Neural progenitor cell (in vitro differentiated cells): ENCODE data around the gene BMP2. TPM values are rescaled to one million over a fixed set of nuclear protein-coding genes. Genes with fewer than 3 reads are reported as not detected.

Experiments used
- DNase-seq: peaks from one replicate; pipeline ENCODE4 v3.0.0-alpha.2; 2016; ENCODE audit warnings: low spot score
- H2AFZ ChIP-seq: fragments of 200-600 bp; sonication (generic); replicated peaks from 2 replicates; pipeline ENCODE4 v1.6.1; 2016; ENCODE audit warnings: antibody characterized with exemption
- H3F3A ChIP-seq: fragments of 200-600 bp; sonication (generic); 2 replicates; pipeline ENCODE4 v1.6.1; 2016; ENCODE audit warnings: antibody characterized with exemption, low read depth
- H3K27ac ChIP-seq: fragments of 200-600 bp; sonication (generic); 2 replicates; pipeline ENCODE4 v1.5.1; 2016; ENCODE audit warnings: mild to moderate bottlenecking
- H3K27me3 ChIP-seq: fragments of 200-600 bp; sonication (generic); 2 replicates; pipeline ENCODE4 v1.6.1; 2016; ENCODE audit warnings: mild to moderate bottlenecking, moderate library complexity
- H3K36me3 ChIP-seq: fragments of 200-600 bp; sonication (generic); 2 replicates; pipeline ENCODE4 v1.5.1; 2016
- H3K4me1 ChIP-seq: fragments of 200-600 bp; sonication (generic); 2 replicates; pipeline ENCODE4 v1.6.1; 2016; ENCODE audit warnings: mixed run types
- H3K4me2 ChIP-seq: fragments of 200-600 bp; sonication (generic); 2 replicates; pipeline ENCODE4 v1.6.1; 2016
- H3K4me3 ChIP-seq: fragments of 200-600 bp; sonication (generic); 2 replicates; pipeline ENCODE4 v1.5.1; 2016
- H3K79me2 ChIP-seq: fragments of 200-600 bp; sonication (generic); 2 replicates; pipeline ENCODE4 v1.6.1; 2016; ENCODE audit warnings: low read depth
- H3K9ac ChIP-seq: fragments of 200-600 bp; sonication (generic); 2 replicates; pipeline ENCODE4 v1.6.1; 2016
- H3K9me3 ChIP-seq: fragments of 200-600 bp; sonication (generic); 2 replicates; pipeline ENCODE4 v1.5.1; 2016; ENCODE audit warnings: low read depth
- H4K20me1 ChIP-seq: fragments of 200-600 bp; sonication (generic); 2 replicates; pipeline ENCODE4 v1.6.1; 2016; ENCODE audit warnings: low read depth
- H3K27ac Mint-ChIP-seq: 3 replicates; pipeline ENCODE4 v1.8.0; 2021; ENCODE audit warnings: mixed read lengths
- H3K27me3 Mint-ChIP-seq: 2 replicates; pipeline ENCODE4 v1.8.0; 2022; ENCODE audit warnings: low read depth, mild to moderate bottlenecking, inconsistent platforms, moderate library complexity, mixed read lengths; ENCODE audit not compliant: insufficient read depth
- H3K36me3 Mint-ChIP-seq: 3 replicates; pipeline ENCODE4 v1.8.0; 2021; ENCODE audit warnings: mixed read lengths
- H3K4me1 Mint-ChIP-seq: 3 replicates; pipeline ENCODE4 v1.8.0; 2021; ENCODE audit warnings: mixed read lengths
- H3K4me3 Mint-ChIP-seq: 3 replicates; pipeline ENCODE4 v1.8.0; 2021; ENCODE audit warnings: mild to moderate bottlenecking, moderate library complexity, mixed read lengths
- H3K9me3 Mint-ChIP-seq: 3 replicates; pipeline ENCODE4 v1.8.0; 2020; ENCODE audit warnings: mixed read lengths
- CTCF ChIP-seq: fragments of 200-600 bp; sonication (generic); IDR thresholded peaks from 2 replicates; pipeline ENCODE4 v1.5.1; 2017; ENCODE audit warnings: antibody characterized with exemption, mild to moderate bottlenecking
- EZH2 ChIP-seq: fragments of 200-600 bp; sonication (generic); IDR thresholded peaks from 2 replicates; pipeline ENCODE4 v1.6.1; 2017; ENCODE audit warnings: antibody characterized with exemption, mild to moderate bottlenecking, moderate library complexity
- EZH2phosphoT487 ChIP-seq: fragments of 200-600 bp; sonication (generic); IDR thresholded peaks from 2 replicates; pipeline ENCODE4 v1.6.1; 2017; ENCODE audit warnings: antibody characterized with exemption
- total RNA-seq: library from RNA; depleted of rRNA; stranded (reverse); fragments of >200 nt; gene quantifications from 2 replicates; pipeline ENCODE4 v1.2.3, GENCODE V29; 2015; ENCODE audit warnings: low replicate concordance

Gene BMP2
- total RNA-seq, 1 donor from 2014 or later, result 7.2 TPM

- no peaks in the 10 kb centered on the region for H3K79me2 ChIP-seq
- H2AFZ ChIP-seq, result no peak overlapping the region
- peaks cover 2% of the 10 kb centered on the region for H3K9me3 Mint-ChIP-seq
- no peaks in the 10 kb centered on the region for H3K36me3 ChIP-seq
- no peak overlapping the region for H3K27ac Mint-ChIP-seq
- no peaks in the 10 kb centered on the region for H3K27me3 Mint-ChIP-seq
- H3K27me3 ChIP-seq, result no peaks in the 10 kb centered on the region
- no peak for TF ChIP-seq EZH2
- no peak for TF ChIP-seq EZH2phosphoT487
- TF ChIP-seq CTCF, result no peak
- H3K9me3 ChIP-seq, result no peaks in the 10 kb centered on the region
- H3K4me3 ChIP-seq, result no peak overlapping the region
- H3K4me3 Mint-ChIP-seq, result no peak overlapping the region
- peak; percentile 11 for DNase-seq
- H4K20me1 ChIP-seq, result no peaks in the 10 kb centered on the region
- H3K27ac ChIP-seq, result no peak overlapping the region
- no peak overlapping the region for H3K4me2 ChIP-seq
- no peak overlapping the region for H3K9ac ChIP-seq
- H3K36me3 Mint-ChIP-seq, result no peaks in the 10 kb centered on the region
- H3K4me1 ChIP-seq, result peaks cover 13% of the 10 kb centered on the region
- peaks cover 4% of the 10 kb centered on the region for H3K4me1 Mint-ChIP-seq
- H3F3A ChIP-seq, result no peaks in the 10 kb centered on the region
Observed at GRCh38 chr20:6818033-6818808, 50.7 kb downstream of the BMP2 start.

- H3K79me2 ChIP-seq, result no peaks in the 10 kb centered on the region
- Mint-ChIP-seq H3K27ac (no peak overlapping the region), H3K4me1 (peaks cover 4% of the 10 kb centered on the region), H3K4me3 (no peak overlapping the region), H3K36me3 (no peaks in the 10 kb centered on the region), H3K27me3 (no peaks in the 10 kb centered on the region), H3K9me3 (peaks cover 2% of the 10 kb centered on the region)
- no peak for DNase-seq
- H3K27me3 ChIP-seq, result no peaks in the 10 kb centered on the region
- H3K9me3 ChIP-seq, result no peaks in the 10 kb centered on the region
- no peak overlapping the region for H2AFZ ChIP-seq
- no peak overlapping the region for H3K4me2 ChIP-seq
- no peaks in the 10 kb centered on the region for H4K20me1 ChIP-seq
- H3K4me3 ChIP-seq, result no peak overlapping the region
- TF ChIP-seq CTCF (peak; percentile 25), EZH2phosphoT487 (no peak)
- no peaks in the 10 kb centered on the region for H3K36me3 ChIP-seq
- H3F3A ChIP-seq, result no peaks in the 10 kb centered on the region
- H3K27ac ChIP-seq, result no peak overlapping the region
- H3K4me1 ChIP-seq, result peaks cover 7% of the 10 kb centered on the region
- no peak overlapping the region for H3K9ac ChIP-seq
Observed at GRCh38 chr20:6819599-6819998, 52.1 kb downstream of the BMP2 start.

- H3K79me2 ChIP-seq, result no peaks in the 10 kb centered on the region
- H3K4me1 Mint-ChIP-seq, result no peaks in the 10 kb centered on the region
- TF ChIP-seq EZH2phosphoT487 (no peak), EZH2 (no peak), CTCF (no peak)
- H3K27me3 ChIP-seq, result no peaks in the 10 kb centered on the region
- no peaks in the 10 kb centered on the region for H3K9me3 ChIP-seq
- DNase-seq, result no peak
- H3K27me3 Mint-ChIP-seq, result peaks cover 3% of the 10 kb centered on the region
- H3K4me3 ChIP-seq, result no peak overlapping the region
- no peaks in the 10 kb centered on the region for H3K9me3 Mint-ChIP-seq
- H2AFZ ChIP-seq, result no peak overlapping the region
- peaks cover 5% of the 10 kb centered on the region for H3F3A ChIP-seq
- H3K27ac Mint-ChIP-seq, result no peak overlapping the region
- H3K9ac ChIP-seq, result no peak overlapping the region
- no peak overlapping the region for H3K27ac ChIP-seq
- no peaks in the 10 kb centered on the region for H4K20me1 ChIP-seq
- no peak overlapping the region for H3K4me3 Mint-ChIP-seq
- H3K4me2 ChIP-seq, result no peak overlapping the region
- H3K36me3 ChIP-seq, result no peaks in the 10 kb centered on the region
- no peaks in the 10 kb centered on the region for H3K4me1 ChIP-seq
- H3K36me3 Mint-ChIP-seq, result no peaks in the 10 kb centered on the region
Observed at GRCh38 chr20:6824401-6824800, 56.9 kb downstream of the BMP2 start.
